ENCODE results near the gene MRPL52. TPM values are rescaled to one million over a fixed set of nuclear protein-coding genes. Genes with fewer than 3 reads are reported as not detected.

Gene MRPL52
- total and polyA plus RNA-seq, 12 donors = 58.3 to 390 (median 111) TPM

GRCh38 chr14:22872033-22872832 lies 42.5 kb downstream of the MRPL52 start:
- WGBS, 4 donors = 0 to 1% (median 0%) methylated on average over 20 to 45 of the region's 45 CpGs
- peaks cover 15 to 19% of the 10 kb centered on the region in 2 donors for H3K4me1 ChIP-seq (replicated peaks in 1 of 2)
- intact Hi-C loops (cut with DNase I) = no loop called here

GRCh38 chr14:22872833-22873520 lies 43.3 kb downstream of the MRPL52 start:
- Histone ChIP-seq H3K27me3 (no peaks in the 10 kb centered on the region), H3K9me3 (replicated peaks in 1 of 3) (no peaks in the 10 kb centered on the region), H3K27ac (peak overlapping the region in 3 of 5 donors; percentile 93 to 97 (median 95)), H3K36me3 (replicated peaks in 1 of 2) (peaks cover 0 to 47% of the 10 kb centered on the region in 2 donors), H3K4me1 (replicated peaks in 1 of 2) (peaks cover 15 to 19% of the 10 kb centered on the region in 2 donors), H3K4me3 (peak overlapping the region in 2 of 4 donors; percentile 88 to 89)
- intact Hi-C loops (cut with DNase I) = no loop called here
- peak in 1 of 7 donors; percentile 48 for DNase-seq
- no peak for TF ChIP-seq POLR2A (IDR thresholded peaks at IDR 0.05)
- TF ChIP-seq CTCF (IDR thresholded peaks at IDR 0.05) = peak in 2 of 6 experiments; percentile 13 to 20
- 47 to 53% (median 51%) methylated on average over 10 of the region's 10 CpGs for WGBS, 4 donors

More at GRCh38 chr14:22872033-22872832, 42.5 kb downstream of the MRPL52 start:
- Histone ChIP-seq H3K4me3 (peak overlapping the region; percentile 57 to 96 (median 88)), H3K27ac (peak overlapping the region; percentile 83 to 97 (median 93)), H3K27me3 (no peaks in the 10 kb centered on the region), H3K9me3 (replicated peaks in 1 of 3) (no peaks in the 10 kb centered on the region), H3K36me3 (replicated peaks in 1 of 2) (peaks cover 0 to 40% of the 10 kb centered on the region in 2 donors)
- TF ChIP-seq CTCF (IDR thresholded peaks at IDR 0.05) (peak; percentile 88 to 95 (median 92)), POLR2A (IDR thresholded peaks at IDR 0.05) (peak in 1 of 2 donors; percentile 14)
- DNase-seq = peak; percentile 69 to 95 (median 82)

GRCh38 chr14:22875003-22875747 lies 45.5 kb downstream of the MRPL52 start:
- WGBS, 4 donors = 93 to 95% (median 93%) methylated on average over 9 to 15 of the region's 15 CpGs
- Histone ChIP-seq H3K27ac (no peak overlapping the region), H3K4me1 (replicated peaks in 1 of 2) (peaks cover 14 to 18% of the 10 kb centered on the region in 2 donors), H3K27me3 (no peaks in the 10 kb centered on the region), H3K36me3 (replicated peaks in 1 of 2) (peaks cover 0 to 56% of the 10 kb centered on the region in 2 donors), H3K4me3 (no peak overlapping the region), H3K9me3 (replicated peaks in 1 of 3) (no peaks in the 10 kb centered on the region)
- TF ChIP-seq POLR2A (IDR thresholded peaks at IDR 0.05) = no peak
- TF ChIP-seq CTCF (IDR thresholded peaks at IDR 0.05) = no peak
- DNase-seq = peak in 1 of 7 donors; percentile 46
- intact Hi-C loops (cut with DNase I) = no loop called here

Measured in adrenal gland (tissue), 12 donors.